SJSA1 (cell line): Measurements from ENCODE around the gene SPO11. TPM values are rescaled to one million over a fixed set of nuclear protein-coding genes. Genes with fewer than 3 reads are reported as not detected.
A peak's percentile ranks its signal among the peaks of the same experiment; 100 is the strongest.
"Not testable (repeated sequence)": the region's sequence is repeated elsewhere in the genome, so short reads cannot be mapped to it uniquely, and the experiment has no call there.

Experiments
- DNase-seq, 2 experiments: peaks; one replicate each; pipeline ENCODE4 v3.0.0-alpha.2; 2015 to 2020; ENCODE audit warnings: low spot score in 2 of 2, low read depth in 1 of 2
- H3K27ac ChIP-seq: fragments of 250-450 bp; sonication (Bioruptor Pico); 2 replicates; pipeline ENCODE4 v1.5.1; 2020; ENCODE audit warnings: mild to moderate bottlenecking, moderate library complexity
- H3K27me3 ChIP-seq: fragments of 250-450 bp; sonication (Bioruptor Pico); replicated peaks from 2 replicates; pipeline ENCODE4 v1.5.1; 2020; ENCODE audit warnings: mild to moderate bottlenecking, moderate library complexity
- H3K36me3 ChIP-seq: fragments of 250-450 bp; sonication (Bioruptor Pico); 2 replicates; pipeline ENCODE4 v1.5.1; 2020; ENCODE audit warnings: mild to moderate bottlenecking
- H3K4me1 ChIP-seq: fragments of 250-450 bp; sonication (Bioruptor Pico); replicated peaks from 2 replicates; pipeline ENCODE4 v1.6.1; 2021; ENCODE audit warnings: mild to moderate bottlenecking
- H3K4me3 ChIP-seq: fragments of 250-450 bp; sonication (Bioruptor Pico); 2 replicates; pipeline ENCODE4 v1.5.1; 2020; ENCODE audit warnings: mild to moderate bottlenecking
- H3K9me3 ChIP-seq: fragments of 250-450 bp; sonication (Bioruptor Pico); replicated peaks from 2 replicates; pipeline ENCODE4 v1.5.1; 2020; ENCODE audit warnings: mild to moderate bottlenecking
- total RNA-seq: library from RNA; depleted of rRNA; stranded (reverse); fragments of >200 nt; shearing (Covaris generic); gene quantifications from 2 replicates; pipeline ENCODE4 v1.2.3, GENCODE V29; 2014

Gene SPO11
- total RNA-seq, 1 experiment from 2014 or later, result not detected

- Histone ChIP-seq H3K4me1 (no peaks in the 10 kb centered on the region), H3K36me3 (no peaks in the 10 kb centered on the region), H3K27me3 (peaks cover 22% of the 10 kb centered on the region), H3K27ac (no peak overlapping the region), H3K9me3 (no peaks in the 10 kb centered on the region), H3K4me3 (no peak overlapping the region)
- no peak for DNase-seq
Measured at GRCh38 chr20:57332105-57333089, 2.8 kb downstream of the SPO11 start.

DNA sequence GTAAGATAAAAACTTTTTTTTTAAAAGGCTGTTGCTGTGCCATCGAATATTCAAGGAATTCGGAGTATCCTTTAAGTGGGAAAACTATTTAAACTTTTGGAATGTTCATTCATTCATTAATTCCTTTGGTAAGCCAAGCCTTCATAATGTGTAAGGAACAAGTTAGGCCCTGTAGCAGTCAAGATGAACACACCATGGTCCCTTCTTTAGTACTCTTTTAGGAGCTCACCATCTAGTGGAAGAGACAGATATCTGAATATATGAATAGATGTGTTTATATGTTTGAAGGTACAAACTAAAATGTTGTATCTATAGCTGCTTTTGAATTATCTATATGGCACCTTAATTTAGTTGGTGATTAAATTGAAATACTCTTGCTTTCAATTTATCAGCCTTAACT, 5.8 kb downstream of the SPO11 start:
- Histone ChIP-seq H3K27me3 (peaks cover 20% of the 10 kb centered on the region), H3K4me1 (no peaks in the 10 kb centered on the region), H3K27ac (no peak overlapping the region), H3K4me3 (no peak overlapping the region), H3K9me3 (no peaks in the 10 kb centered on the region), H3K36me3 (no peaks in the 10 kb centered on the region)
- peak in 1 of 2 experiments; percentile 3 for DNase-seq

- no peaks in the 10 kb centered on the region for H3K9me3 ChIP-seq
- H3K4me3 ChIP-seq, result no peak overlapping the region
- peaks cover 5% of the 10 kb centered on the region for H3K4me1 ChIP-seq
- no peaks in the 10 kb centered on the region; the same call in 1 of the 2 replicates for H3K27me3 ChIP-seq
- DNase-seq, result no peak
- no peak overlapping the region for H3K27ac ChIP-seq
- H3K36me3 ChIP-seq, result no peaks in the 10 kb centered on the region
Measured at GRCh38 chr20:57341663-57342062, 12.1 kb downstream of the SPO11 start.

DNA sequence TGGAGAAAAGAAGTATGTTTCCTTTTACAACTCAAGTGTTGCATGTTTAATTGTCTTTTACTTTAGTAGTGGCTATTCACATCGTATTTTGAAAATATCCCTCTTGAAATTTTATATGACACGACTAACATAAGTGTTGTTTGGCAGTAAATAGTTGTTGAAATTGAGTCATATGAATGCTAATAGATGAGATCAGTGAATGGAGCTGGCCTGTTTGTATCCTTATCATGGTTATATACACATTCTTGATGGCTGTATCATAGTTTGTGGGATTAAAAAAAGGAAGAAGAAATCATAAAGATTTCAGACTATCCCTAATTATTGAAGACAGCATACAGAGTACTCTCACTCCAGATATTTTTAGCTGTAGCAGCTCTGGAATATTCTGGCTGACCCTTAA, 13.2 kb downstream of the SPO11 start:
- H3K9me3 ChIP-seq, result no peaks in the 10 kb centered on the region
- no peaks in the 10 kb centered on the region for H3K36me3 ChIP-seq
- H3K27ac ChIP-seq, result no peak overlapping the region
- H3K27me3 ChIP-seq, result no peaks in the 10 kb centered on the region
- peak in 1 of 2 experiments; percentile 14 for DNase-seq
- no peak overlapping the region for H3K4me3 ChIP-seq
- H3K4me1 ChIP-seq, result peaks cover 10% of the 10 kb centered on the region

DNA sequence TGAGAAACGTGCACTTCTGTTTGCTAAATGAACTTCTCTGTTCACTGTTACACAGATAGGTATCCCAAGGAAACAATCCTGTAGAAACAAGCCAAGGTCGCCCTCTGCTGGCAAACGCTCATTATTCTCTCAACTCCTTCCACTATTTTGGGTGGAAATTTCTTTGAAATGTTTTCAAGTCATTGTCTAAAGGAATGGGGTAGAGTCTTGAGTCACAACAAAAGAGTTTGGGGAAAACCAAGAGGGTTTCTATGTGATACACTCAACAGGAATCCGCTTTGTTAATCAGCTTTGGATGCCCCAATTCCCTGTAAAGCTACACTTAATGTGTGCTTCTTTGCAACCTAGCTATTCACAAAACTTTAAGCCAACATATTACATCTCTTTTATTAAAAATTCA, 16.9 kb downstream of the SPO11 start:
- no peaks in the 10 kb centered on the region for H3K9me3 ChIP-seq
- H3K36me3 ChIP-seq, result no peaks in the 10 kb centered on the region
- H3K4me3 ChIP-seq, result no peak overlapping the region
- H3K4me1 ChIP-seq, result peaks cover 10% of the 10 kb centered on the region
- no peaks in the 10 kb centered on the region for H3K27me3 ChIP-seq
- H3K27ac ChIP-seq, result peak overlapping the region; percentile 23; the same call in 1 of the 2 replicates
- peak; percentile 86 to 95 for DNase-seq

DNA sequence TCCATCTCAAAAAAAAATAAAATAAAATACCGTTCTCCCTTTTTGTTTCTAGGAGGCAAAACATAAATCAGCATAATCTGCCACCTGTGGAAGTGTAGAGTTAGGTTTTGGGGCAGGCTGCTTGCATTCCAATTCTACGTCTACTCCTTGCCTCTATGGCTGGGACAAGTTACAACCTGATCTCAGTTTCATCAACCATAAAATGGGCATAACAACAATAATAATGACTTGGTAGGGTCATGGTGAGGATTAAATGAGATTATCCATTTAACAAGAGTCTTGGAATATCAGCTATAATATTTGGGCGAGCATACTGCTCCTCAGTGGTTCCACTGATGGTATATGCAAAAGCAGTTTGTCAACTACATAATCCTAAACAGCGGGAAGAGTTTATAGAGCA, 17.8 kb downstream of the SPO11 start:
- no peaks in the 10 kb centered on the region for H3K27me3 ChIP-seq
- DNase-seq, result no peak
- H3K27ac ChIP-seq, result no peak overlapping the region
- H3K4me3 ChIP-seq, result no peak overlapping the region
- no peaks in the 10 kb centered on the region for H3K9me3 ChIP-seq
- H3K4me1 ChIP-seq, result peaks cover 17% of the 10 kb centered on the region
- no peaks in the 10 kb centered on the region; the same call in none of the 2 replicates for H3K36me3 ChIP-seq

DNA sequence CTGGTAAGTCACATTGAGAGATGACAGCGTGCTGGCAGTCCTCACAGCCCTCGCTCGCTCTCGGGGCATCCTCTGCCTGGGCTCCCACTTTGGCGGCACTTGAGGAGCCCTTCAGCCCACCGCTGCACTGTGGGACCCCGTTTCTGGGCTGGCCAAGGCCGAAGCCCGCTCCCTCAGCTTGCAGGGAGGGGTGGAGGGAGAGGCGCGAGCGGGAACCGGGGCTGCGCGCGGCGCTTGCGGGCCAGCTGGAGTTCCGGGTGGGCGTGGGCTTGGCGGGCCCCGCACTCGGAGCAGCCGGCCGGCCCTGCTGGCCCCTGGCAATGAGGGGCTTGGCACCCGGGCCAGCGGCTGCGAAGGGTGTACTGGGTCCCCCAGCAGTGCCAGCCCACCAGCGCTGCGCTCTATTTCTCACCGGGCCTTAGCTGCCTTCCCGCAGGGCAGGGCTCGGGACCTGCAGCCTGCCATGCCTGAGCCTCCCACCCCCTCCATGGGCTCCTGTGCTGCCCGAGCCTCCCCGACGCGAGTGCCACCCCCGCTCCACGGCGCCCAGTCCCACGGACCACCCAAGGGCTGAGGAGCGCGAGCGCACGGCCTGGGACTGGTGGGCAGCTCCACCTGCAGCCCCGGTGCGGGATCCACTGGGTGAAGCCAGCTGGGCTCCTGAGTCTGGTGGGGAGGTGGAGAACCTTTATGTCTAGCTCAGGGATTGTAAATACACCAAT, 18.8 kb downstream of the SPO11 start:
- not testable (repeated sequence) for DNase-seq

GRCh38 chr20:57348922-57349574, 19.4 kb downstream of the SPO11 start:
- H3K4me3 ChIP-seq, DNase-seq, H3K27me3 ChIP-seq, H3K9me3 ChIP-seq, H3K36me3 ChIP-seq, H3K27ac ChIP-seq: not testable (repeated sequence)
- H3K4me1 ChIP-seq, result peaks cover 15% of the 10 kb centered on the region

More for the DNA sequence above, 18.8 kb downstream of the SPO11 start:
- H3K4me1 ChIP-seq, result peaks cover 15% of the 10 kb centered on the region
- H3K27ac ChIP-seq, H3K9me3 ChIP-seq, H3K4me3 ChIP-seq, H3K27me3 ChIP-seq, H3K36me3 ChIP-seq: not testable (repeated sequence)

DNA sequence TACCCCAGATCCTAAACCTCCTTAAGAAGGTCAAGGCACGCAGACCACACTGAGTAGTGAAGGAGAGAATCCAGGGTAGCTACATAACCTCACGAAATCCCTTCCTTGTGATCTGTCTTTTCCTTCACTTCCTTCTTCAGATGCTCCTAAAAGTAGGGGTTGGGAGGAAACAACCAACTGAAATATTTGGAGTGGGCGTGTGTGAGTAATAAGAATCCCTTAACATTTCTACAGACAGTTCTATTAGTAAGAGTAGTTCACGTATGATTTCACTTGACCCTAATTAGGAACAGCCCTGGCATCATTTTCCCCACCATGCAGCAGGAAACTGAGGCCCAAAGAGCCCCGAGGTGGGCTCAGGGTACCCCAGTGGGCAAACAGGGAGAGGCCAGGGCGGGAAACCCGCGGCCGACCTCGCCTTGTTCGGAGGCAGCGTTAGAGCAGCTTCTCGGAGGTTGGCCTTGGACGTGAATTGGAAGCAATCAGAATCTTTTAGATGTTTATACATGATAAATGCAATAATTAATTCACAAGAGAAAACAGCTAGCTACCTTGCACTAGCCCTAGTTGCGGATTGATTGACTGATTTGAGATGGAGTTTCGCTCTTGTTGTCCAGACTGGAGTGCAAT, 20.6 kb downstream of the SPO11 start:
- Histone ChIP-seq H3K9me3 (no peaks in the 10 kb centered on the region), H3K27ac (no peak overlapping the region), H3K4me3 (no peak overlapping the region), H3K27me3 (no peaks in the 10 kb centered on the region), H3K36me3 (no peaks in the 10 kb centered on the region; the same call in none of the 2 replicates), H3K4me1 (peaks cover 15% of the 10 kb centered on the region)
- no peak for DNase-seq

DNA sequence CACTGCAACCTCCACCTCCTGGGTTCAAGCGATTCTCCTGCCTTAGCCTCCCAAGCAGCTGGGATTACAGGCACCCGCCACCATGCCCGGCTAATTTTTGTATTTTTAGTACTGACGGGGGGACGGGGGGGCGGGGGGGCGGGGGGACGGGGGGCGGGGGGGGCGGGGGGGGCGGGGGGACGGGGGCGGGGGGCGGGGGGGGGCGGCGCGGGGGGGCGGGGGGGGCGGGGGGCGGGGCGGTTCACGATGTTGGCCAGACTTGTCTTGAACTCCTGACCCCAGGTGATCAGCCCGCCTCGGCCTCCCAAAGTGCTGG, 21.1 kb downstream of the SPO11 start:
- H3K36me3 ChIP-seq, H3K27me3 ChIP-seq, DNase-seq, H3K9me3 ChIP-seq: not testable (repeated sequence)
- peaks cover 15% of the 10 kb centered on the region for H3K4me1 ChIP-seq
- H3K4me3 ChIP-seq, result peak overlapping the region; percentile 70
- peak overlapping the region; percentile 81 for H3K27ac ChIP-seq

DNA sequence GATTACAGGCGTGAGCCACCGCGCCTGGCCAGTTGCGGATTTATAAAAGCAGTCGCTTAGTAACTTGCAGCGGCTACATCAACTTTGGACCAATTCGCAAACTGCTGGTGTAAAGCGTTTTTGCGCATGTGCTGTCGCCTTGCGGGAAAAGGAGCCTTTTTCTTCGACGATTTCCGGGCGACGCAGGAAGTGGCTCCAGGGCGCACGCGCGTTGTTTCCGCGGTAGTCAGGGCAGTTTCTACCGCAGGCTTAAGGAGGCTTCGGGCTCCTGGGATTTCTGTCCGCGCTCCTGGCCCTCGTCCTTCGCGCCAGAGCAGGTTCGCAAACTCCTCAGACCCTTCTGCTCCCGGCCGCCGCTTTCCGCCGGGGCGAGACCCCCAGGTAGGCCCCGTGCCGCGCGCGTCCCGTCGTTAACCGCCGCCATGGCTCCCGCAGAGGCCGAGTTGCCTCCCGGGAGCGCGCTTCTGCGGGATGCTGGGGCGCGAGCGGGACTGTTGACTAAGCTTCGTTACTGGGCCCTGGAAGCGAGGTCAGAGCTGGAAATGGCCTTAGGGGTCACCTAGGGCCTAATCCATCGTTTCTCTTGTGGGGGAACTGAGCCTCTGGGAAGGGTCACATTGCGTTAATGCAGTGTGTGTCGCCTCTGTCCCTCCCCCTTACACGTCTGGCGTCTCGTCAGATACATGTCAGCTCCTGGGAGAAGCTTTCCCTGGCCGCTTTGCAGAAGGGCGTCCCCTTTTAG, 21.6 kb downstream of the SPO11 start, which contains the start of gene RAE1:
RAE1 (plus strand) TSS at position 214 of the 742 bp plus-strand sequence. CDS start 2,784 bp downstream, outside the sequence.
- Histone ChIP-seq H3K36me3 (no peaks in the 10 kb centered on the region; the same call in none of the 2 replicates), H3K4me3 (peak within 1 kb of the TSS; percentile 70), H3K27me3 (no peaks in the 10 kb centered on the region), H3K27ac (peak within 1 kb of the TSS; percentile 81), H3K9me3 (no peaks in the 10 kb centered on the region), H3K4me1 (peaks cover 15% of the 10 kb centered on the region)
- DNase-seq, result peak; percentile 87 to 89

DNA sequence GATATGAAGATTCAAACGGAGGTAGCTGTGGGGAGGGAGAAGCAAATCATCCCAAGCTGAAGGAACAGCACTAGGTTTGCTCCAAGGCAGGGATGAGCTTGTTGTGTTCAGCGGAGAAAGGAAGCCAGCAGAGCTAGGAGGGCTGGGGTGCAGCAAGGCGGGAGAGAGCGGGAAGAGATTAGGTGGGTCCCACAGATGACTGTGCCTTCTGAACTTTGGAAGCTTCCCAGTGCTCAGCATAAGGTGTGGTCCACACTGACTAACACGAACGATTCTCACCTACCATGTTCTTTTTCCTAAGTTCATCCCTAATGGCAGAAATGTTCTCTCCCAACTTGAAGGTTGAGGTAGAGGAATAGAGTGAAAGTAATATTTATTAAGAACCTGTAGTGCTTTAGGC, 22.7 kb downstream of the SPO11 start:
- H3K27me3 ChIP-seq, result no peaks in the 10 kb centered on the region
- no peak for DNase-seq
- H3K4me1 ChIP-seq, result peaks cover 9% of the 10 kb centered on the region
- H3K4me3 ChIP-seq, result peak overlapping the region; percentile 70
- H3K36me3 ChIP-seq, result no peaks in the 10 kb centered on the region; the same call in none of the 2 replicates
- no peak overlapping the region for H3K27ac ChIP-seq
- H3K9me3 ChIP-seq, result no peaks in the 10 kb centered on the region

DNA sequence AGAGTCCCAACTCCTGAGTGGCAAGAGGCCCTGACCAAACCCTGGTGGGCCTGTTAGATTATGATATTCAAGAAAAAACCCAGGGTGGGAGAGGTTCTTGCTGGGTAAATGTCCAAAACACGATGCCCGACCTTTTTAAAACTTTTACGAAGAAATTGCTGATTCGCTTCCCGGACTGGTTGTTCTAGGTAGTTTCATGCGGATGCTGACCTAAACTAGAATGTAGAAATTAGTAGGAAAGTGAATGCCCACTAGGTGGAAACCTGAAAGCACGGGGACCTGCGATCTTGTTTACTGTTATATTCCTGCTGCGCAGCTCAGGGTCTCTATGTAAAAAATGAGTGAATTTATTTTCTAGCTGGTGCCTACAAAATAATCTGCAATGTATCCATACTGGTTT, 23.7 kb downstream of the SPO11 start:
- Histone ChIP-seq H3K4me1 (peaks cover 9% of the 10 kb centered on the region), H3K4me3 (no peak overlapping the region), H3K36me3 (no peaks in the 10 kb centered on the region; the same call in none of the 2 replicates), H3K9me3 (no peaks in the 10 kb centered on the region), H3K27ac (no peak overlapping the region), H3K27me3 (no peaks in the 10 kb centered on the region)
- no peak for DNase-seq
